Ovary (tissue), 3 donors: ENCODE results near the gene TEAD3.
"Not testable (repeated sequence)": the region's sequence is repeated elsewhere in the genome, so short reads cannot be mapped to it uniquely, and the experiment has no call there.

Experiments
- EP300 ChIP-seq: sonication (generic); formaldehyde crosslinking; IDR thresholded peaks from one replicate; pipeline ENCODE4 v1.6.1; 2017; ENCODE audit warnings: antibody characterized with exemption
- POLR2A ChIP-seq: fragments of 450-650 bp; IDR thresholded peaks from one replicate; pipeline ENCODE4 v1.6.1; 2017; ENCODE audit warnings: antibody characterized with exemption, mild to moderate bottlenecking, moderate library complexity
- TF ChIP-seq, protein P1 (sequence below), 3 donors: fragments of 450-650 bp in 2 of 3; fragments of 200-600 bp in 1 of 3; IDR thresholded peaks; one replicate each; pipeline versions ENCODE4 v1.5.1 to v1.8.0; 2016 to 2022; ENCODE audit warnings: antibody characterized with exemption in 3 of 3, mild to moderate bottlenecking in 1 of 3
- donor health status: DM: no; HTN: no; CAD: no.

DNA sequence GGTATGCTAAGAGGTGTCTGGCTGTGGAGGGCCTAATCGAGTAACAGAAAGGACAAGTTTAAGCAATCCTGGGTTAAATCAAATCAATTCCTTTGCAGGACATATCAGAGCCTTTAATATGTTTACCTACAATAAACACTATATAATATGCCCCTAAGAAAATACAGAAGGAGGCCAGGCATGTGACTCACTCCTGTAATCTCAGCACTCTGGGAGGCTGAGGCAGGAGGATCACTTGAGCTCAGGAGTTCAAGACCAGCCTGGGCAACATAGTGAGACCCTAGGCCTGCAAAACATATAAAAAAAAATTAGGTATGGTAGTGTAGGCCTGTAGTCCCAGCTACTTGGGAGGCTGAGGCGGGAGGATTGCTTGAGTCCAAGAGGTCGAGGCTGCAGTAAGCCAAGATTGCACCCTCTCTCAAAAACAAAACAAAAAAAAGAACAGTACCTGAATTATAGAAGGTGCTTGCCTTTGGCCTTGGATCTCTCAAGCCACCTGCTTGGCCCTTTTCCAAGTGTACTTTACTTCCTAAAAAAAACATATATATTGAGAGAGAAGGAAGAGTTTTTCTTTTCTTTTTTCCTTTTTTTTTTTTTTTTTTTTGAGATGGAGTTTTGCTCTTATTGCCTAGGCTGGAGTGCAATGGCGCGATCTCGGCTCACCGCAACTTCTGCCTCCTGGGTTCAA is 58.4 kb downstream of the TEAD3 start:
- TF ChIP-seq, protein P1, sequence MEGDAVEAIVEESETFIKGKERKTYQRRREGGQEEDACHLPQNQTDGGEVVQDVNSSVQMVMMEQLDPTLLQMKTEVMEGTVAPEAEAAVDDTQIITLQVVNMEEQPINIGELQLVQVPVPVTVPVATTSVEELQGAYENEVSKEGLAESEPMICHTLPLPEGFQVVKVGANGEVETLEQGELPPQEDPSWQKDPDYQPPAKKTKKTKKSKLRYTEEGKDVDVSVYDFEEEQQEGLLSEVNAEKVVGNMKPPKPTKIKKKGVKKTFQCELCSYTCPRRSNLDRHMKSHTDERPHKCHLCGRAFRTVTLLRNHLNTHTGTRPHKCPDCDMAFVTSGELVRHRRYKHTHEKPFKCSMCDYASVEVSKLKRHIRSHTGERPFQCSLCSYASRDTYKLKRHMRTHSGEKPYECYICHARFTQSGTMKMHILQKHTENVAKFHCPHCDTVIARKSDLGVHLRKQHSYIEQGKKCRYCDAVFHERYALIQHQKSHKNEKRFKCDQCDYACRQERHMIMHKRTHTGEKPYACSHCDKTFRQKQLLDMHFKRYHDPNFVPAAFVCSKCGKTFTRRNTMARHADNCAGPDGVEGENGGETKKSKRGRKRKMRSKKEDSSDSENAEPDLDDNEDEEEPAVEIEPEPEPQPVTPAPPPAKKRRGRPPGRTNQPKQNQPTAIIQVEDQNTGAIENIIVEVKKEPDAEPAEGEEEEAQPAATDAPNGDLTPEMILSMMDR (IDR thresholded peaks at IDR 0.05) = not testable (repeated sequence)
- TF ChIP-seq POLR2A, EP300: not testable (repeated sequence)
